Hippocampal formation (tissue), 2 donors: ENCODE data around the gene SLC29A3.

Experiments used
- DNase-seq, 2 donors: peaks; one replicate each; lab custom pipeline; 2025; lab: John Stamatoyannopoulos, UW

SLC29A3 gene

DNA sequence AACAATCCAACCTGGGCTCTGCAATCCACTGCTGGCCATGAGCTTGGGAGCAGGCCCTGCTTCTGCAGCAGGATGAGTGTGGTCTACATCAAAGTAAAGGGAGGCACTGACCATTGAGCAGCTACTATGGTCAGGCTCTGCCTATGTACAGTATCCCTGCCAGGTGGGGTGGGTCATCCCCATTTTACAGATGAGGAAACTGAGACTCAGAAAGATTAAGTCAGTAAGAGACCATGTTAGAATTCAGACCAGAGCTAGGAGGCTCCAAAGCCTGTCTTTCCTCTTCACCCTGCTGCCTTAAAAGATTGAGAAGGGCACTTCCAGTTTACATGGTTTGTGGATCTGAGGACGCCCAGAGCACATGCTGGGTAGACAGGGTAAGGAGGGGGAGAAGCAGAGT lies 50.5 kb downstream of the SLC29A3 start:
- no peak for DNase-seq

DNA sequence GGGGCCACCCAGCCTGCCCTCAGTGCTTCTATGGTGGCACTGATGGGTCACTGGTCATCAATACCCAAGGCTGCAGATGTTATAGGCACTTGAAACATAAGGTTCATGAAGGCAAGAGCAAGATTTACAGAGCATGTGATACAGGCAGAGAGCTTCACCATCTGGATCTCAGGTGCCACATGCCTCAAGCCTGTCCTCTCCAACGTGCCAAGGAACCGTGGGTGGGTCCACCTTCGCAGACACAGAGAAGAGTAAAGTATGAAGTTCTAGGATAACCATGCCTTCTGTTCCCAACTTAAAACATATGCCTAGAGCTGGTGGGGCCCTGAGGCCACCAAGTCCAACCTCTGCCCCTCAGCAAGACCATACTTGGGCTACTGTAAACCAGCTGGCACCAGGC lies 51.0 kb downstream of the SLC29A3 start:
- DNase-seq, result no peak

DNA sequence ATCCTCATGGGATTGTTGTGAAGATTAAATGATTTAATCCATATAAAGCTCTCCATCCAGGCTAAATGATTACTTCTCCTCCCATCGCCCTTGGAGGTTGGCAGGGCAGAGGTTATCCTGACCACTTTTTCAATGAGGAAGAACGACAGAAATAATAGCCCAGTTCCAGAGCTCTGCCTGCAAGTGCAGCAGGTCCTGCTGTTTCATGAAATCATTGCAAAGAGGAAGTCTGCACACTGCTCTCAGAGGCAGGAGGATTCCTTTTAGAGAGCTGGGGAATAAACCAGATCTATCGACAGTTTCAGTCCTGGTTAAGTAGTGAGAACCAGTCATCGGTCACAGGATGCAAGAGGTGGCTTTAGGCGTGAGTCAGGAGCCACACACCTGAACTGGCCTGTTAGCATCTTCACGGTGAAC lies 52.7 kb downstream of the SLC29A3 start:
- DNase-seq, result no peak

DNA sequence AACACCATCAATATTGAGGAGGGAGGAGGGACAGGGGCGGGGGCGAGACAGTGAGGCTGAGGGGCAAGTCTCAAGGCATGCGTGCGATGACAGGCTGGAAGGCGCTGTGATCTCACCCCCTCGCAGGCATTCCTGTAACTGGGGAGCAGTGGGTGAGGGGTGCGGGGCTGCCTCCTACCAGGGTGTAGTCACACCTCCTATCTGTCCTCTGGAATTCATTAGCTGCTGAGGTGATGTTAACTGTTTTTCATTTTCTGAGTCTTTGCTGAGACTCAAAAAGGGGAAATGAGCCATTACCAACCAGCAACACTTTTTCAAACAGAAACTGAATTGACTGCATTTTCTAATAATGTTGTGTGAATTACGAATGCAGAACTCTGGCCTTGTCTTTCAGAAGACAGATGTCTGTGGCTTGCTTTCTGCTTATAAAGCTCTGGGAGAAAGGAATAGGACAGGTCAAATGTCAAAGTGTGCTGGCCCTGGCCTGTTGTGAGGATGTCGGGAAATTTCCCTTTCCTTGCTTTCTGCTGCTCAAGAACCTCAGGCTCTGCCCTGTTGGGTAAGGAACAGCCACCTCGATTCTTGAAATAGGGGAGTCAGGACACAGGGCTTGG lies 53.9 kb downstream of the SLC29A3 start:
- DNase-seq, result no peak

DNA sequence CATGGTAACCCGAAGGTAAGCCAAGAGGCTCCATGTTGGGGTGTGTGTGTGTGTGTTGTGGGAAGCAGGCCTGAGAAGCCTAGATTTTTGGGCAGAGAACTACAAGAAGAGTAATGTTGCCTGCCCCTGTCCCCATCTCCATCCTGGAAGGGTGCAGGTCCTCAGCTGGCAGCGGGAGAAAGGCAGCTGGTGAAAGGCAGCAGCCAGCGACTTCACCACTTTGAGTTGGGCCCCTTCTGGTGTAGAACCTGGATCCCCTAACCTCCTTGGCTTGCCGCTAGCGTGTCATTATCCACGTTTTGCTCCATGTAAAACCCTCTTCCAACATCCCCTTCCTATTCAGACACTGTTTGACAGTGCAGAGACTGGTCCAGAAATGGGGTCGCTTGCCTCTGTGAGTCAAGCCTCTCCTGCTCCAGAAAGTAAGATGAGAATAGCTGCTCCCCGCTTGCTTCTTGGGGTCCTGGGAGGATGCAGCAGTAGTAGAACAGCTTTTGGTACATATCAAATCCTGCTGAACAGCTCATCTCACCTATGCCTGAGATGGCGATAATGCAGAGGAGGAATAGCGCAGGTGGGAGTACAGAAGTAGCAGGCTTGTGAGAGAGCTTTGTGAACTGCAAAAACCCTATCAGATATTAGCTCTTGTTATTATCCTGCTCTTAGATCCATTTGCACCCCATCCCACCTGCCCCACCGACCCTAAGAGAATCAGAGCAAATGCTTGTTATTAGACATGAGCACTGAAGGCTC lies 55.6 kb downstream of the SLC29A3 start:
- DNase-seq, result no peak

DNA sequence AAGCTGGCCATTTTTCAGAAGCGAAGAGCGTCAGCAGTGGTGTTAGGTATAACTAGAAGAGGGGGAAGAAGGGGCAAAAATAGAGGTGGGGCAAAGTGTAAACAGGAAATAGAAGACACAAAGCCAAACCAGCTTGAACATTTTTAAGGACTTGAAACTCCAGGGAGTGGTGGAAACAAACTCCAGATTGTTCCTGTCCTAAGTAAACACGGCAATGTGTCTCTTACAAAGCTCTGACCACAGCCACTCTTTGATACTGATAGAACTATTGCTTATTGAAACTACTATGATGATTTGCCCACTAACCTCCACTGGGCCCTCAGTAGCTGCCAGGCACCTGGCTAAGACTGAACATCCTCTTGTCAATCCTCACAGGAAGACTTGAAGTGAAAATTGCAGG lies 56.9 kb downstream of the SLC29A3 start:
- DNase-seq, result no peak

DNA sequence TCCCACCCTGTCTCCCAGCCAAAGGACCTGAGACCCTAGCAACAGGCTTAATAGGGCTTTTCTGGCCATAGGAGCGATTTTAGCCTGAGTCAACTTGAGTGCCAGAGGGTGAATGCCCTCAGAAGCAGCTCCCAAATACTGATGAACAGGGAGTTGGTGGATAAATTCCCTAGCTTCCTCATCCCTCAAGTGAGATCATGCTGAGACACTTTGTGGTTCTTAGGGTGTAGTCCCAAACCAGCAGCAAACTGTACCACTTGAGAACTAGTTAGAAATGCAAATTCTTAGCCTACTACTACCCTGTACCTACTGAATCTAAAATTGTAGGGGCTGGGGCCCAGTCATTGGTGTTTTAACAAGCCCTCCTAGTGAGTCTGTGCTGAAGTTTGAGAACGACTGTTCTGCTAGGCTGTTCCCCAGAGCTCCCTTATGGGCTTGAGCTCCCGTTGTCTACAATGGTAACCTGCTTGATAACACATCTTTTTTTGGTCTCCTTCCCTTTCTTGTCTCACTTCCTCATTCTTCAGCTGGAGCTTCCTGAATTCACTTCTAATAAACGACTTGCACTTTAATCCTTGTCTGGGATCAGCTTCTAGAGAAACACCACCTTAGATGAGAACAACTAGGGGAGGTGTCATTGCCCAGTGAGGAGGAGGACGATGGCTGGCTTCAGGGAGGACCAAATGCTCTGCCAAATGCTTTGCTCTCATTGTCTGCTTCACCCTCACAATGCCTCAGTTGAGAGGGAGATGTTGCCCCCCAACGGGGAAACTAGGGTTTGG lies 59.5 kb downstream of the SLC29A3 start:
- no peak for DNase-seq

DNA sequence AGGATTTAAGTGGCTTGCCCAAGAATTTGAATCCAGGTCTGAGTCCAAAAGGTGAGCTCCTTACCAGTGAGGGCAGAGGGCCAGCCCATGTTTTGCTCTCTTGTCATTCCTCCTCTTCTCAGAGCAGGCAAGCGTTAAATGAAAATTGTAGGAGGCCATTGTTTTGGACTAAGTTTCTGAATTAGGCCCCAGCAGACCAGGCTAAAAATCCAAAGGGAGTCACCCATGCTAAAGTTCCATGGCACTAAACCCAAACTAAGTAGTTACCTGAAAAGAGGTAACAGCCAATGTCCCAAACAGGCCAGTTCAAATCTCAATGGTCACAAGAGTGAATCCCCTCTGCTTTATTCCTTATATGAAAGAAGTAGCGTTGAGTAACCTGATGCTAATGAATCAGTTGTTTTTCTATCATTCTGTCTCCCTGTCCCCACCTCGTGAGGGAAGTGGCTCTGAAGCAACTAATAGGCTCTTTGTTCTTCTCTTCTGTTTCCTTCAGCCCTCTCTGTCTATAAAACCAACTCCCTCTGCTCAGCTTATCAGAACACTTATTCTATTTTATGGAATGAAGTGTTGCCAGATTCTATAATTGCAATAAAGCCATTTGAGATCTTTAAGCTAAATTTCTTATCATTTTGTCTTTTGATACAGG lies 60.2 kb downstream of the SLC29A3 start:
- peak in 1 of 2 donors; percentile 56 for DNase-seq

DNA sequence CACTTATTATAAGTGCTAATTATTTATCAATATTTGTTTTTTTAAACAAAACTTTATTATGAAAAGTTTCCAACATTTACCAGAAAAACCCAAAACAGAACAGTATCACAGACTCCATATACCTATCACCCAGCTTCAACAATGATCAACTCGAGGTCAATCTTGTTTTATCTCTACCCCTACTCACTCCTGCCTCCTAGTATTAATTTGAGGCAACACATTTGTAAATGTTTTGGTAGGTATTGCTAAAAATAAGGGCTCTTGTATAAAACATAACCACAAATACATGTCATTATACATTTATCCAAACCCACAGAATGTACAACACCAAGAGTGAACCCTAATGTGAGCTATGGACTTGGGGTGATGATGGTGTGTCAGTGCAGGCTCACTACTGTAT lies 61.8 kb downstream of the SLC29A3 start:
- no peak for DNase-seq

DNA sequence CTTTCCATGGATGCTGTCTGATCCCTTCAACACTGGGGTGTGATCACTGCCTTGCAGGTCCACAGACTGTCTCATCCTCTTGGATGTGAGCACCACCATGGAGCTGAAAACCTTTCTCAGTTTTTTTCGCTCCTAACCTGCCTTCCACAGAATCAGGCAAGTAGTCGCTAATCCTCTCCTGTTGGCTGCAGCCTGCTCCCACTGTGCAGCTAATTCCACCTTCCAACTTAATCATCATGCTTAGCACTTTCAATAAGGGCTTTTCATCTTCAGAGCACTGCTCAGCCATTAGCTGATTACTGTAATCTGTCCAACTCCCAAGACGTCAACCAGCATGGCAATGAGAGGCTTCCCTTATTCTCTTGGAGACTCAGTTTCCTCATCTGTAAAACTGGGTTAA lies 62.6 kb downstream of the SLC29A3 start:
- no peak for DNase-seq

DNA sequence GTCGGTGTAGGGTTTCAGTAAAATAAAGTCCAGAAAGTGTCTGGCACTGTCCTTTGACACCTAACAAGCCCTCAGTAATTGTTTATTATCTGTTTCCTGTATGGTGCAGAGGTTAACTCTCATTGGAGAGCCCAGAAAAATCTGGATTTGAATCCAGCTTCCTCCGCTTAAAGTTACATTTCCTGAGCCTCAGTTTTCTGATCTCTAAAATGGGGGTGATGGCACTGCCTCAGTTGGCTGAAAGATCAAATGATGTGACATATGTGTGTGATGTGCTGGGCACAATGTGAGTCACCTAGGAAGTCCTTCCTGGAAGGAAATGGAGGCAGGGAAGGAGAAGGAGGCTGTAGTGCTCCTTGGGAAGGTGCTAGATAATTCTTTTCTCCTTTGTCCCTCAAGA lies 63.0 kb downstream of the SLC29A3 start:
- DNase-seq, result no peak

DNA sequence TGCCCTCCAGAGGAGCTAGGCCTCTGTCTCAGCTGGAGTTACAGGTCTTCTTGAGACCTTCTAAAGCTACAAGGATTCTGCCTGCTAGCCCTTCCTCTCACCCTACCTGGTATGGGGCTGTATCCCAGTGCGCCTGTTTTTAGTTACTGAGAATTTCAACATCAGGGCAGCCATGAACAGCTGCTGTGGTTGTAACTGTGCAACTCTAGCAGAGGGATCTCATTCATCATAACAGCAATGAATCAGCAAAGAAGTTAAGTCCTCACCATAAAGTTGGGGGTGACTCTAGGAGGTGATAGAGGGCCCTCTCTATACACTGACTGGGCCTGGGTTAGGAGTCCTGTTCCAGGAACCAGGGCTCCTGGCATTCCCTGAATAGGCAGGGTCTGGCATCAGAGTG lies 63.7 kb downstream of the SLC29A3 start:
- DNase-seq, result no peak

DNA sequence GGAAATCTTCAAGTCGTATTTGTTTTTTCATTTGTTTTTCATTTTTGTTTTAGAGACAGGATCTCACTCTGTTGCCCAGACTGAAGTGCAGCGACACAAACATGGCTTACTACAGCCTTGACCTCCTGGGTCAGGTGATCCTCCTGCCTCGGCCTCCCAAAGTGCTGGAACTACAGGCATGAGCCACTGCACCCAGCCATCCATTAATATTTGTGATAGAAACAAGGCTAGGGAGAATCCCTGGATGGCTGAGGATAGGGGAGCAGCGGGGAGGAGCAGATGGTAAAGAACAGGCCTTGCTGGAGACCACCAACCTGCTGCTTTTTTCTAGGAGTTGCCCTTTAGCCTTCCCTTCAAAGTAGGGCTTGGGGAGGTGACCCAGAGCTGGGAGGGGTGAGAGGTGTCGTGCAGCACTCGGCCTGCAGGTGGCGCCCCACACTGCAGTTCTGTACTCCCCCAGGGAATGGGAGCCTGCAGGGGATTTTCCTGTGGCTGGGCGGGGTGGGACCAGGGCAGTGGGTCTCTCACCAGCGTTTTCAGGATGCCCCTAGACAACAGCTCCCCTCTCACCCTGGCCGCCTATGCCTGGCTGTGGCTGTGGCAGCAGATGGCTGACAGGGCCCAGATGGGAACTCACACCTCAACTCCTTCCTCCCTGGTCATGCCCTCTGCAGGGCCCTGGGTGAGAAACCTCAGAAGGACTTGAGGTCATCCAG lies 65.1 kb downstream of the SLC29A3 start:
- DNase-seq, result peak; percentile 14 to 68

DNA sequence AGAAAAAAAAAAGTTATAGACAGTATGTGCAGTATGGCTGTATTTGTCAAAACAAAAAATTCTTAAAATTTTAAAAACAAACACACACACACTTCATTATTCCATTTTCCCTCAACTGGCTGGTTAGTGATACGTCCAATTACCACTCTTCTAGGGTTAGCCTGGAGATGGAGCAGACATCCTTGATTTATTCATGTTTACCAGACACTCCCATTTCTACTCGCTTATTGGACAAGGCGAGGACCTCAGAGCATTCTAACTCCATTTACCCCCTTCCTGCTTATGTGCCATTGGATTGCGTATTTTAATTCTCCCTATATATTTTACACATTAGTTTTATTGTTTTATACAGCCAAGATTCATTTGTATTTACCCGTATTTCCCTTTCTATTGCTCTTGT lies 69.1 kb downstream of the SLC29A3 start:
- no peak for DNase-seq

DNA sequence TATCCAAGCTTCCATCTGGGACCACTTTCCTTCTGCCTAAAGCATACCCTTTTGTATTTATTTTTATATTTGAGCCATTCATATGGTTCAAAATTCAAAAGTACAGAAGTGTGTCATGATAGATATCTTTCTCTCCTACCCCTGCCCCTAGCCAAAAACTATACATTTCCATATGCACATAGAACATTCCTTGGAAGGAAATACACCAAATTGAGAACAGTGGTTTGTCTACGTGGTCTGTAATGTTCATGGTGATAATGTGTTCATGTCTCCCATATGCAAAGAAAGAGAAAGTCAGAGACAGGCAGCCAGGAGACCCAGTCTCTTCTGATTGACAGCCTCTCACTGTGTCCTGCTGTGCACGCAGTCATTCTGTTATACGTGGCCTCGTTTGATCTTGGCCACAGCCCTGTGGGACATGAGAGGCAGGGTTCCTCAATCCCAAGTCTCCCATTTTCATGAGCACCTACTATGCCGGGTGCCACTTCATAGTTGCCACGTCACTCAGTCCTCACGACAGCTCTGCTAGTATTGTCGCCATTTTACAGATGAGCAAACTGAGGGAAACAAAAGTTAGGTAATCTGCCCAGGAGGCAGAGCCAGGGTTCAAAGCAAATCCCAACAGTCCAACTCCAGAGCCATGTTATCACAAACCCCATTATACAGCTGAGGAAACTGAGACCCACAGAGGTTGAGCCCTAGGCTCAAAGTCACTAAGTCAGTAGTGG lies 69.7 kb downstream of the SLC29A3 start:
- no peak for DNase-seq

DNA sequence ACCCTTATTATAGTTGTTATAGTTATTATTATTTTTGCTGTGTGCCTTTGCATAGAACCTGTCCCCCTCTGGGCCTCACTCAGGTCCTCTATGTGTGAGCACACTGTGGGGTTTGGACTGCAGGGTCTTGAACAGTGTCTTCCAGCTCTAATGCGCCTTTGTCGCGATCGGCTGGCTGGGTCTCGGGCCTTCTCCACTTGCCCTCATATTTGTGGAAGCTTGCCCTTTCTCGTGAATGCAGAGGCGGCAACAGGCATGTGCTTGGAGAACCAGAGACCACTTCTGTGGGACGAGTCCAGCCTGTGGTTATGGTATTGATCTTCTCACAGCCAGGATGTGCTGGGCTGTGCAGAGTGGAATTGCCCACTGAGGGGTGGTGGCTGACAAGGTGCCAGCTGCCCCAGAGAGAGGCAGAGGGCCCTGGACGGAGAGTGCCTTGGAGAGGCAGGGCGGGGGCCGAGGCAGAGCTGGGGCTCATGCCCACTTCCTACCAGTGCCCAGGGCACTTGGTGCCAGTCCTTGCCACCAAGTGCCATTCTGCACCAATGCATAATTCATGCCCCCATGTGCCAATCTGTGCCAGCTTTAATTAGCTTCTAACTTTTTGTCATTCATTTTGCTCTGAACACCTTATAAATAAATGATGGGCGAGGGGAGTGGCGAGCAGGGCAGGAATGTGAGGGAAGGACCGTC lies 70.9 kb downstream of the SLC29A3 start:
- DNase-seq, result no peak

DNA sequence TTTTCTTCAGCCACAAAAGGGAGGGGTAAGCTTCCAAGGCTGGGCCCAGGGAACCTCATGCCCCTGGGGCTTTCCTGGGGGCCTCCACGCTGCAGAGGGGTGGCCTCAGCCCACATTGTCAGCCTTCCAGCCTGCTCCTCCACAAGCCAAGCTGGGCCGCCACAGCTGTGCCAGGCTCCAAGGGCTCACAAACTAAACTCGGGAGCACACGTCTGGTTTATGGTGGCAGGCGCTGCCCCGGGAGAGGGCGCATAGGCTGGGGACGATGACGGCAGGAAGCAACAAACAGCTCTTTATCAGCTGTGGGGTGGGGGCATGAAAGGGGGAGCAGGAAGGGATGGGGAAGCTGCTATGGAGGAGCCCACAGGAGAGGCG lies 71.4 kb downstream of the SLC29A3 start:
- DNase-seq, result peak; percentile 57 to 61

DNA sequence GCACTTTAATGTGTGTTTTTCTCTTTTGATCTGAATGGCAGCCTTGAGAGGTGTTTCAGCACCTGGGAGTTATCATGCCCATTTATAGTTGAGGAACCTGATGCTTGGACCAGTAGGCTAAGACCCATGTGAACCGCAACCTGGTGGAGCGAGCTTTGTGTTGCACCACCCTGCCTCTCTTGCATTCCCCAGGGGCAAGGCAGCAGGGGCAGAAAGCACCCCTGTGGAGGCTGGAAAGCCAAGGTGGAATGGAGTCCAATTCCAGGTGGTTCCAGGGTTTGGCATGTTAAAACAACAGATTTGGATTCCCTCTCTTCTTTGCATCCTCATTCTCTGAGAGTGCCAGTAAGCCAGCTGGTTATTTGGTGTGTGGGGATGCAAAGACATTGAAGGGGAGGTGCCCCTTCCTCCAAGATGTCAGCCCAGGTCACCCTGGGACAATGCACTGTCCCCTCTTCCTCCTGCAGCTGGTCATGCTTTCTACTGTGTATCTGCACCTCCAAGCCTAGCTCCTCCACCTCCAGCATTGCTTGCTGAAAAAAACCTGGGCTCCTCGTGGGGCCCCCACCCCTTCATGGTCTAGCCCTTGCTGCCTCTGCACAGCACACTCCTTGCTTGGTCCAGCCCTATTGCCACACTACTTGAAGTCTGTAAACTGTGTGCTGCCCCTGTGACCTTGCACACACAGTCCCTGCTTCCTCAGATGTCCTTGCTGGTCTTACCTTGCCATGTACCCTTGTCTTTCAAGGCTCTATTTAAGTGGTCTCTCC lies 72.0 kb downstream of the SLC29A3 start:
- no peak for DNase-seq

DNA sequence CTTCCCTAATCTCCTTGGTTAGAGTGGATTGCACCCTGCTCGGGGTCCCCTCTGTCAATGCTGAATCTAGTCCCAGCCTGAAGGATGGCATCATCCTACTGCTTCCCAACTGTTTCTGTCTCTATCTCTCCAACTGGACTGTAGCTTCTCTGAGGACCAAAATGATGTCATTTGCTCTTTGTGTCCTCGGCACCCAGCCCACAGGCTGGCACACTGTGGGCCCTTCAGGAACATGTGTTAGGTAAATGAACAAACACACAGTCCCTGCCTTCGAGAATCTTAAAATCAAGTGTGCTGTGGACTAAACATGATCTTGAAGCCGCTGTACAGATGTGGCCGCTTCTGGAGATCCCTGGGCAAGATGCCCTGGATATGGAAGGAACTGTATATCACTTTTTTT lies 72.6 kb downstream of the SLC29A3 start:
- no peak for DNase-seq

DNA sequence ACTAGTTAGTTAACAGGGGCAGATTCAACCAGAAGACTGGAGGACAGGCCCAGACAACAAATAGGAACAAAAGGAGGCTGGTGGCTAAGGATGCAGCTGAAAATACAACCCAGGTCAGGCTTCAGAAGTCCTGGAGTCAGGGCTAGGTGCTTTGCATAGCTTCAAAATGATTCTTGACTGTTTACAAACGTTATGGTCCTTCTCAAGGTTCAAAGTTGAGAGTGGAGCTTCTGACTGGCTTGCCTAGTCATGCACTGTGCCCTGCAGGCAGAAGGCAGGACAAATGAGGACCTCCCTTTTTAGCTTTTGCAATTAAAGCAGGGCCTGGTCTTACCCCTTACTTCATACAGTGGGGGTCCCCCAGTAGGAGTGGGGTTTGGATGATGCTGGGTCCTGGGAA lies 73.2 kb downstream of the SLC29A3 start:
- no peak for DNase-seq
